Activated CD4-positive, alpha-beta T cell treated with anti-CD3 and anti-CD28 coated beads, Interleukin-2, amount 50 U/mL, for 24 hours (primary cell): ENCODE results near the gene BUB1B.
"Not testable (repeated sequence)": the region's sequence is repeated elsewhere in the genome, so short reads cannot be mapped to it uniquely, and the experiment has no call there.

ENCODE experiments used
- DNase-seq, 2 donors: peaks; one replicate each; pipeline ENCODE4 v3.0.0-alpha.2; 2020; ENCODE audit warnings: low read depth in 1 of 2, low spot score in 1 of 2

Gene BUB1B

DNA sequence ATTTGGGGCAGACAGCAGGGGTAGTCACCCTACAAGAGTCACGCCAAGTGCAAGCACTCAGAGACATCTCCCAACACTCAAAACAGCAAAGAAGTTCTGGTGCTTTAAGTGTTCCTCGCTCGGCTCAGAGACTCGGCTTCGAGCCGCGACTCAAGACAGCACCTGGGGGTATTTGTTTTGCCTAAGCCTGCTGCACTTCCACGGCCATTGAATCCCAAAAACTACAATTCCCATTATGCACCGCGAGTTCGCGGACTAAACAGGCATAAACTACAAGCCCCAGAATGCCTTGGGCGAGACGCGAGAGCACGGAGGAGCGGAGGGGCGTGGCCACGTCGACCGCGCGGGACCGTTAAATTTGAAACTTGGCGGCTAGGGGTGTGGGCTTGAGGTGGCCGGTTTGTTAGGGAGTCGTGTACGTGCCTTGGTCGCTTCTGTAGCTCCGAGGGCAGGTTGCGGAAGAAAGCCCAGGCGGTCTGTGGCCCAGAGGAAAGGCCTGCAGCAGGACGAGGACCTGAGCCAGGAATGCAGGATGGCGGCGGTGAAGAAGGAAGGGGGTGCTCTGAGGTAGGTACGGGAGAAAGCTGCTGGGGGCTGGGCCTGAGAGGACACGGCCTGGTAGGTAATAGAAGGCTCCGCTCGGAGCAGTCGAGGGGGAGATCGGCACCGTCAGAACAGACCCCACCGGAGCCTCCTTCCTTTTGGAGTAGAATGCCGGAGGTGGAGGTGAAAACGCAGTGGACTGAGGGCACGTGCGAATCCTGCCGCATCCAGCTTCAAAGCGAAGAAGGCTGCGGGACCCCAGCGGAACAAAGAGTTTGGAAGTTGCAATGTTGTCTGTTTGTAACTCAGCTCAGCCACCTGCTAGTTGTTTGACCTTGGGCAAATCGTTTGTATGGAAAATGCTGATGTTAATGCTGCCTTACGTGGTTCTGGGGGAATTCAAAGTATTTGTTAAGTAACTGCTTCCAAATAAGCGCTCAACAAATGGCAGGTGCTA lies at the start of gene BUB1B:
TSS of gene BUB1B (plus strand) at position 381 of the 1,000 bp plus-strand sequence. CDS start at position 533, 152 bp downstream.
- DNase-seq, result peak; percentile 82 to 87

- no peak for DNase-seq
Observed at GRCh38 chr15:40111888-40112287, 49.0 kb upstream of the BUB1B start.

- DNase-seq, result no peak
Observed at GRCh38 chr15:40112789-40113188, 48.1 kb upstream of the BUB1B start.

DNA sequence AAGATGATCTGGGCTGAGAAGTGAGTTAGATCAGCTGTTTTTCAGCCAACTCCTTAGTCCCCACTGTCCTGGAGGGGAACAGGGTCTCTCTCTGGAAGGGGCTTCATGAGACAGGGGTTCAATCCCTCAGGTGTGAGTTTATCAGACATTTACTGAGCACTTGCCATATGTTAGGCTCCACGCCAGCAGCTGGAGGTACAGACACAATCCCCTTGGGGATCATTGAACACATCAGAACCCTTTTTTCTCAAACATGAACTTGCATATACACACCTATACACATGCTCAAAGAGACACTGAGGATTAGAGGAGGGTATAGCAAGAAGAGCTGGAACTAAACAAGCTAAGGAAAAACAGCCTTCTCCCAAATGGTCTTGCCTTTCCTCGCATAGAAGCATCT lies 46.7 kb upstream of the BUB1B start:
- no peak for DNase-seq

DNA sequence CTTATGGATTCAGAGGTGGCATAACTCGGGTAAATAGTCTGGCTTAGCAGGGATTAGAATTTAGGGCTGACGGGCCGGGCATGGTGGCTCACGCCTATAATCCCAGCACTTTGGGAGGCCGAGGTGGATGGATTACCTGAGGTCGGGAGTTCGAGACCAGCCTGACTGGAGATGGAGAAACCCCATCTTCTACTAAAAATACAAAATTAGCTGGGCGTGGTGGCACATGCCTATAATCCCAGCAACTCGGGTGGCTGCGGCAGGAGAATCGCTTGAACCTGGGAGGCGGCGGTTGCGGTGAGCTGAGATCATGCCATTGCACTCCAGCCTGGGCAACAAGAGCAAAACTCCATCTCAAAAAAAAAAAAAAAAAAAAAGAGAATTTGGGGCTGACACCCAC lies 45.8 kb upstream of the BUB1B start:
- not testable (repeated sequence) for DNase-seq

GRCh38 chr15:40115670-40116093 lies 45.2 kb upstream of the BUB1B start:
- no peak for DNase-seq

- no peak for DNase-seq
Observed at GRCh38 chr15:40118473-40118872, 42.4 kb upstream of the BUB1B start.

DNA sequence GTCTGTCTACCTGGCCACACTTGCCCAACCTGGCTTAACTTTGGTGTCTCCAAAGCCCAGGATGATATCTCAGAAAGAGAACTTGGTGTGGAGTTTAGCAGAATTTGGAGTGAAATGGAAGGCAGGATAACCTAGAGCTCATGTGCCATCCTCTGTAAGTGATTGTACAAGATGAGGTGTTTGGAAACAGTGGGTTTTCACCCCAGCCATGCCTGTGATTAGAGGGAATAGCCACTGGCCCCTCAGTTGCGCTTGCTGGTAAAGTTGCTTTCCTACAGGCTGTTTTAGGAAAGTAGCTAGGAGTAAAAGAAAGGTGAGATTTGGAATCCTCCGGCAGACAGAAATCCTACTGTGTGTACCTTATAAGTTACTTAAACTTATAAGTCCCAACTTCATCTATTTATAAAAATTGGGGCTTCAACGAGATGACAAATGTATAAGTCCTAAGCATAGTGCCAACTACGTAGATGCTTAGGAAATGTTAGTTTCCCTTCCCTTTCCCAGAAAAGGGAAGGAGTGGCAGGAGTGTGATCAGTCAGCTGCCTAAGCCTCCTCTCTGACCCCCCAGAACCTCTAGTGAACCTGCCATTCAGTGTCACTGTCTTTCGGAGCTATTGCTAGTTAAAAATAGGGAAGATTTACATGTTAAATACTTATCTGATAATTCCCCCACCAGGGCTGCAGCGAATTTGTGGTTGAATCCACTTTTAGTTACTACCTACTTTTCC lies 38.8 kb upstream of the BUB1B start:
- DNase-seq, result no peak

DNA sequence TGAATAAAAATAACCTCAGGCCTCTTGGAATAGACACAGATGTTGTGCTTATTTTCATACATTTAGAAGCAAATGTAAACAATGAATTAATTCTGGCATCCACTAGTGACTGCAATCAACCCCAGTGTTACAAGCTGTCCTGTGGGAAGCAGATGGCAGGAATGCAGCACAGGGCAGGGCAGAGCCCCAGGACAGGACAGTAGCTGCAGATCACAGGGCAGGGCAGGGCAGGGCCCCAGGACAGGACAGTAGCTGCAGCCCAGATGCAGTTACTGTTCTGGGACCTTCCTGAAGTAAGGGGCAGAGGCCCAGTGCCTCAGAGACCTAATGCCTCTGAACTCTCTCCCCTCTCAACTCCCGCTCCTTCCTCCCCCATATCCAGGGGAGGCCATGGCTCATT lies 37.9 kb upstream of the BUB1B start:
- not testable (repeated sequence) for DNase-seq

DNA sequence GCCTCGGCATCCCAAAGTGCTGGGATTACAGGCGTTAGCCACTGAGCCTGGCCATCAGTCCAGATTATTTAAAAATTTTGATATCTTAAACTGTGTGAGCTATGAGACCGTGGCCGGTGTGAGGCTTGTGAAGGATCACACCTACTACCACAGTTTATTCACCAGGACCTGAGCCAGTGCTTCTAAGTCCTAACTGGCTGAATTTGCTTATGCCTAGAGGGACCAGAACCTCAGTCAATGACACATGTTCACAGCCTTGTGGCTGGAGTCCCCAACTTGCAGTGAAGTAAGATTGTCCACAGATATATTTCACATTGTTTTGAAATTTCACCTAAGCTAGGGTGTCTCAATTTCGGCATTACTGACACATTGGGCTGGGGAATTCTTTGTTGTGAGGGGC lies 37.0 kb upstream of the BUB1B start:
- DNase-seq, result not testable (repeated sequence)

GRCh38 chr15:40124333-40124732 lies 36.5 kb upstream of the BUB1B start:
- DNase-seq, result not testable (repeated sequence)

DNA sequence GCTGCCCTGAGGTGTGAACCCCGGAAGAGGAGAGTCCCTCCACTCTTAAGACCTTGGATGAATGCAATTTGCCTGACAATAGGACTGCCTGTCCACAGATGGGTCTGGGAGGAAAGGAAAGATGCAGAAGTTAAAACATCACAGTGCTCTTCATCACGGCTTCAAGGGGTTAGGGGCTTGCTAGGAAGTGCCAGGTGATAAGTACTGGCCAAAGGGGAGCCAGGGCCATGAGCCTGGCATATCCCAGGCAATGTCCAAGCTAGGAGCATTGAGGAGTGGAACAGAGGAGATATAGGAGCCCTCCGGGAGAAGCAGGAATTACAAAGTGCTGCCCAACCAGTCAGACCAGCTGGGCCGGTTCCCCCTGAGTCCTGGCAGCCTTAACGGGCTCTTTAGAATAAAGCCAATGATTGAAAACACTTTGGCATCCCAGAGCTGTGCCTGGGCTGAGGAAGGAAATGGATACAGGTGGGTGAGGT lies 36.0 kb upstream of the BUB1B start:
- DNase-seq, result not testable (repeated sequence)

DNA sequence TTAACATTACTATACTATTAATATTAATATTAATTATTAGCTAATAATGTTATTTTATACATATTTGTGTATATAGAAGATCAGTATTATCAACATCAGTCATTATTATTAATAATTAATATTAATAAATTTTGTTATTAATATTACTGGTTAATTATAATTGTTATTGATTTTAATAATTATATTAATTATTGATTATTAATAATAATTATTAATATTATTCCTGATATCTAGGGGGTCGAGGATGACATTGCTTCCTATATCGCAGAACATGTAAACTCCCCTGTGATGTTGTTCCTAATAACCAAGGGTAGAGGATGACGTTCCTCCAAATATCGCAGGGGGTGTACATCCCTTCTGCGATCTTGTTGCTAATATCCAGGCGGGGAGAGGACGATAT lies 34.9 kb upstream of the BUB1B start:
- DNase-seq, result no peak

- DNase-seq, result no peak
Observed at GRCh38 chr15:40128766-40129660, 31.9 kb upstream of the BUB1B start.

DNA sequence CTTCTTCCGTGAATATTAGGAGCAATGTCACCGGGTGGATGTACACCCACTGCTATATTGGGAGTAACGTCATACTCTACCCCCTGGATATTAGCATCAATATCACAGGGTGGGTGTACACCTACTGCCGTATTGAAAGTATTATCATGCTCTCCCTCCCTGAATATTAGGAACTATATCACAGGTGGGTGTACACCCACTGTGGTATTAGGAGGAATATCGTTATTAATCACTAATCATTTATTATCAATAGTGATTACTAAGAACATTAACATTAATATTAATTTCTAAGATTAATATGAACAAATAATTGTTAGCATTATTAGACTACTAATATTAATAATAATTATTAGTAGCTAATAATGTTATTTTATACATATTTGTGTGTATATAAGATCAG lies 30.8 kb upstream of the BUB1B start:
- no peak for DNase-seq

- no peak for DNase-seq
Observed at GRCh38 chr15:40130799-40131502, 29.9 kb upstream of the BUB1B start.

GRCh38 chr15:40133544-40133943 lies 27.3 kb upstream of the BUB1B start:
- DNase-seq, result no peak

DNA sequence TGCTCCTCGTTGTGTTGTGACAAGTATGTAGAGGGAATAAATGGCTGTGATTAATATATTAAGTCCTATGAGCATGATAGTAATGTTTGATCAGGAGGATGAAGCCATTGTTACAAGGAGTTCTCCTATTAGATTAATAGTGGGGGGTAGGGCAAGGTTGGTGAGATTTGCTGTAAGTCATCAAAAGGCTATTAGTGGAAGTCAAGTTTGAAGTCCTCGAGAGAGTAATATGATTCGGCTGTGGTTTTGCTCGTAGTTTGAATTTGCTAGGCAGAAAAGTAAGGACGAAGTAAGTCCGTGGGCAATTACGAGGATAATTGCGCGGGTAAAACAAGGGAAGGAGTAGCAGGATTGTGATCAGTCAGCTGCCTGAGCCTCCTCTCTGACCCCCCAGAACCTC lies 26.0 kb upstream of the BUB1B start:
- no peak for DNase-seq

DNA sequence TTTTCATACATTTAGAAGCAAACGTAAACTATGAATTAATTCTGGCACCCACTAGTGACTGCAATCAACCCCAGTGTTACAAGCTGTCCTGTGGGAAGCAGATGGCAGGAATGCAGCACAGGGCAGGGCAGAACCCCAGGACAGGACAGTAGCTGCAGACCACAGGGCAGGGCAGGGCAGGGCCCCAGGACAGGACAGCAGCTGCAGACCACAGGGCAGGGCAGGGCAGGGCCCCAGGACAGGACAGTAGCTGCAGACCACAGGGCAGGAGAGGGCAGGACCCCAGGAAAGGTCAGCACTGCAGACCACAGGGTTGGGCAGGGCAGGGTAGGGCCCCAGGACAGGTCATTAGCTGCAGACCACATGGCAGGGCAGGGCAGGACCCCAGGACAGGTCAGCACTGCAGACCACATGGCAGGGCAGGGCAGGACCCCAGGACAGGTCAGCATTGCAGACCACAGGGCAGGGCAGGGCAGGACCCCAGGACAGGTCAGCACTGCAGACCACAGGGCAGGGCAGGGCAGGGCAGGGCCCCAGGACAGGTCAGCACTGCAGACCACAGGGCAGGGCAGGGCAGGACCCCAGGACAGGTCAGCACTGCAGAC lies 24.9 kb upstream of the BUB1B start:
- DNase-seq, result not testable (repeated sequence)
